ENCODE results near the gene LRRC47.

The LRRC47 gene

DNA sequence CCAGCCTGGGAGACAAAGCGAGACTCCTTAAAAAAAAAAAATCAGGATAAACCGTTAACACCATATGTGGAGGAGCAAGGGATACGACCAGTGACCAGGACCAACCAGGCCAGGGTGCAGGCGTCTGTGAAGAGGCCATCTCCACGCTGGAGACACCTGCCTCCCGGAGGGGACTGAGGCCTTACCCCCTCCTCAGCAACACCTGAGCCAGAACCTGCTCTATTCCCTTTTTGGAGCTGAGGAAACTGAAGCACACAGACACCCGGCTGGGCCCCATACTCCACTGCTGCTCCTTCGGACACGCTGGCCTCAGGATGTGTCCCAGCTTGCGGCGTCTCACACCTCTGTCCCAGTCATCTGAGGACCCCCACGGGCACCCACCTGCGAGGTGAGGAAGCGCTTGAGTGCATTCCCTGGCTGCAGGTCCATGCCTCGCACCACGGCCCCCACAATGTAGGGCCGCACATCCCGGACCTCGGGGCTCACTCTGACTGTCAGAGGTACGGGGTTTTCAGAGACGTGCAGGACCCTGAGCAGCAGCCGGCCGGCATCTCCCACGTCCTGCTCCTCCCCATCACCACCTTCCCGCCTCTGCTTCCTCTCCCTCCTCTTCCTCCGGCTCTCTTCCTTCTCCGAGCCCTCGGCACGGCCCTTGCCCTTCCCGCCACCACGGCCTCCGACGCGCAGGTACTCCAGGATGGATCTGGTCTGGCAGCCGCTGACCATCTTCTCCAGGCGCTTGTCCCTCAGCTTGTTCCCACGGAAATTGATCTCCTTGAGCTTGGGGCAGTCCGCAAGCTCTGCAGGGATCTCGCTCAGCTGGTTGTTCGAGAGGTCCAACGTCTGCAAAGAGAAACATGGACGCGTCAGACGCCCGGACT, 9.6 kb downstream of the LRRC47 start:
- DNase-seq (ENCODE audit: low read depth in 3 of 3) = no peak

DNA sequence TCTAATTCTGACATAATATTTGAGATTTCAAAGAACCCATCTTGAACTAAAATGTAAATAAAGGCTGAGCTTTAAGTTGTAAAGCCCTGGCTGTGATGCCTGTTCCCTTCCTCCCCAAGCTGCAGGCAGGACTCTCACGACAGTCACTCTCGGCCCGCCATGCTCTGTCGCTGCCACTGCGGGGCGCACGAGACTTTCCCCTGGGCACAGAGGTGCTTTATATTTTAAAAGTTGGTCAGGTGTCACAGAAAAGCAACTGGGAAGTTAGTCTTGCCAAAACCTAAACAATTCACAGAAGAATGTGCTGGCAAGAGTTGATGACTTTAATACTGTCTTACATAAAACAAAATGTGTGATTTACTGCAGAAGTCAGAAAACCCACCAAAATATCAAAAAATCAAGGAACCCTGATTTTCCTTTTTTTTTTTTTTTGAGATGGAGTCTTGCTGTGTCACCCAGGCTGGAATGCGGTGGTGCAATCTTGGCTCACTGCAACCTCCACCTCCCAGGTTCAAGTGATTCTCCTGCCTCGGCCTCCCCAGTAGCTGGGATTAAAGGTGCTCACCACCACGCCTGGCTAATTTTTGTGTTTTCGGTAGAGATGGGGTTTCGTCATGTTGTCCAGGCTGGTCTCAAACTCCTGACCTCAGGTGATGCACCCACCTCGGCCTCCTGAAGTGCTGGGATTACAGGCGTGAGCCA, 10.7 kb downstream of the LRRC47 start:
- DNase-seq (ENCODE audit: low read depth in 3 of 3) = no peak

DNA sequence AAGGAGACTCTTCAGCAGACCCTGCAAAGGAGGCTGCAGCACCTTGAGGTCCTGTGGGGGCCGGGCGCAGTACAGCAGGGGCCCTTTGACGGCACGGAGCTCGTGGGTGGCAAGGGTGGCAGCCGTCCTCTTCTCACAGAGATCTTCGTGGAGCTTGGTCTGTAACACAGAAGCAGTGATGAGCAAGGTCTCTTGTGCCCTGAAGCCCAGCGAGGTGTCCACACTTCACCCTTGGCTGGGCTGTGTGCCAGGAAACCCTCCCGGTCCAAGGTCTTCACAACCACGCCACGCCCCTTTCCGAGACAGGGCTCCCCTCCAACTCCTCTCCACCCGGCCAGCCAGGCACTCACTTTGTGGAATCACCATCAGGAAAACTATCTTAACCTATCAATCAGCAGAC, 11.3 kb downstream of the LRRC47 start:
- no peak for DNase-seq (ENCODE audit: low read depth in 3 of 3)

DNA sequence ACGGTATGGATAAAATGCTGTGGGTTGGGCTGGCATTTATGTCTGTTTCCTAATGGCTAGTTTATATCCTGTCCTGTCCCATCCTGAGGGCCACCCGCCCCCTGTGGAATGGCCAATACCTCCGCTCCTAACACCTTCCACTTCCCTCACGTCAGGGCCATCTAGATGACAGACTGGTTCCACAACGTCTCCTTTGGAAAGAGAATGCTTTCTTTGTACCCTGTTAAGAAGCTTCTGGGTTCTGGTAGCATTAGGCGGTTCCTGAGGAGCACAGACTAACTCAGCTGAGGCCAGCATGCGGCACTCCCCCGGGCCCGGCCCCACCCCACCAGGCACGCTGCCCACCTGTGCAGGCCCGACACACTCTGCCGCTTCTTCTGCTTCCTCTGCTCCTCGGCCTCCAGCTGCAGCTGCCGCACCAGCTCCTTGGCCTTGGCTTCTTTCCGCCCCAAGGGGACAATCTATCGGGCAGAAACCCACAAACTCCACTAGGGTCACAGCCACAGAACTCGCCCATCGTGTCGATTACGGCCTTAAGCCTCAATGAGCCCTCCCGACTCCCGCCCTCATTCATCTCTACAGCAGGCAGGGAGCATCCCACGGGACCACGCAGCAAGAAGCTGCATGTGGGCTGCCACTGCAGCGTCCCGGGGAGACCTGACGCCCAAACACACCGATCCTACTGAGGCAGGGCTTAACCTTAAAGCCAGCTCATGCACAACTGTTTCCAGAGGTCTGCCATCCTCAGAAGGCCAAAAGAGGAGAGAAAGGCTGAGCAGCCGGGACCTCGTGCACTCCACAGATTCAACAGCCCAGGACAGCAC, 12.4 kb downstream of the LRRC47 start:
- no peak for DNase-seq (ENCODE audit: low read depth in 3 of 3)

DNA sequence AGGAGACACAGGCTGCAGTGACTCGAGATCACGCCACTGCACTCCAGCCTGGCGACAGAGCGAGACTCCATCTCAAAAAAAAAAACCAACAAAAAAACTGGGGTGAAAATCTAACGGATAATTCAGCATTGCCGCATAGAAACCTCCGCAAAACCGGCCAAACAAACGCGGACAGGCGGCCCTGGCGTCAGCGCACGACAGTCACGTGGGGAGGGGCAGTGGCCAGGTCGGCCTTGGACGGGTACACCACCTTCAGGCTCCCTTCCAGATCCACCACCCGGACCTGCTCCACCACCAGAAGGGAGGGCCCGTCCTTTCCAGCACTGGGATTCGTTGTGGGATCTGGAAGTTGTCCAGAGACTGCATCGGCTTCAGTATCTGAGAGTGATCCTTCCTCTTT, 15.4 kb downstream of the LRRC47 start:
- no peak for DNase-seq (ENCODE audit: low read depth in 3 of 3)

DNA sequence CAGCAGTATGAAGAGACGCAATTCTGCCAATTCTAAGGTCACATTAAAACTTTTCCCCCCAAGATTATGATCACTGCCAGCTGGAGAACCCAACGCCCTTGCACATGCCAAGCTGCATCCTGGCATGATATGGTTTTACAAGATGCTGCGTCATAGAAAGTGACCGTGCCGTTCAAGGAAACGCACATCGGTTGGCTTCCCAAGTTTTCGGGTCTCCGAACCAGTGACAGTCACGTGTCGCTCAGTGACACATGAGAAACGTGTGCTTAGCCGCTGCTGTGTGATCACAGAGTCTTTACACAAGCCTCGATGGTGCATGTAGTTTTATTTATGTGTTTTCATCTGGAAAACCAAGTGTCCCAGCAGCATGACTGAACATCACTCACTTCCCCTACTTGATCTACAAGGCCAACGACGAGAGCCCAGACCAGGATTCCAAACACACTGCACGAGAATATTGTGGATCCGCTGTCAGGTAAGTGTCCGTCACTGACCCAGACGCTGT, 16.3 kb downstream of the LRRC47 start:
- DNase-seq (ENCODE audit: low read depth in 3 of 3) = no peak

DNA sequence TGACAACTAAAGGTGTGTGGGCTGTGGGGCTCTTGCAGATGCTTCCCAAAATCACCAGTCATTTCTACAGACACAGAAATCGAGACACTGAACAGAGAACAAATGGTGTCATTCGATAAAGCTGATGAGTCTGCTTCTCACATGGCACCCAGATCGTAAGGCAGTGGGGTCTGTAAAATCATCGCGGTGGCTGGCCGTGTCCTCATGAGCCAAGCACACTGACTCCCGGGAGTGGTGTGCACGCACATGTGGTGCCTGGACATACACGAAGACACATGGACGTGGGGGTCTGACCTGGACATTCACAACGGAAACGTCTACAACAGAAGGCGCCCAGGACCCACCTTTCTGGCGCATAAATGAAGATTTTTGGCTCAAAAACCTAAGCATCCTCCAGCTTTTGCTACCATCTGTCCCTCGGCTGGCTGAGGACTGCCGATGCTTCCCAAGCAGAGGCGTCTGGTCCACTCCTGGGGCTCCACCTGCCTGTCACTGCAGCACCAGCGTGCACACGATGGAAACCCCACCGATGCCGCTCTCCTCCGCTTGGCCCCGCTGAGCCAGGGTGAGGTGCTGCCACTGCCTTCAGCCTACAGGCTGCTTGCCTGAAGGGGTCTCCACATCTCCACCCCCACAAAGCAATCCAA, 16.9 kb downstream of the LRRC47 start:
- no peak for DNase-seq (ENCODE audit: low read depth in 3 of 3)

DNA sequence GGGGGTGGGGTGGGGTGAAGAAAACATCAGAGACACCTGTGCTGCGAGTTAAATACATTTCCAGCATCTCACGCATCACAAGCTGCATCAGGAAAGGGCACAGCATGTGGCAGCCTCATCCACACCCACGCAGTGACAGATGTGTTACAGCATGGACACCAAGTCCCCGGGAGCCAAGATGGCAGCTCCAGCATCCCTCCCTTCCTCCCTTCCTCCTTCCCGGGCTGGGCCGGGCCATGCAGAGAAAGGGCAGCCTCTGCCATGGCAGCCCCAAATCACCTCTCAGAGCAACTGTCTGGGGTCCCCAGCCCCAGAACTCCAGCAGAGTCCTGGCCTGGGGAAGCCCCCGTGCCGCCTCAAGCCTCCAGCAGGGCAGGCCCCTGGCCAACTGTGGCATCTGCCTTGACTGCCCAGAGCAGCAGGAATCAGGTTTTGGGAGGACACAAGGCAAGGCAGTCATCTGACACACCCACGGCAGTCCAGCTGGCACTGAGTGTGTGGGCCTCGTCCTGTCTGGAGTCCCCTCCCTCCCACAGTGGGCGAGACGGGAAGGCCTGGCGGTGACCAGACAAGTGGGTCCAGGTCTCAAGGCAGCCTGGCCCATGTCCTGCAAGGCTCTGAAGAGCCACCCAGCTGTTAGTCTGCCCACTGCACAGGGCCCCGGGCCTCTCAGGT, 17.6 kb downstream of the LRRC47 start:
- no peak for DNase-seq (ENCODE audit: low read depth in 3 of 3)

DNA sequence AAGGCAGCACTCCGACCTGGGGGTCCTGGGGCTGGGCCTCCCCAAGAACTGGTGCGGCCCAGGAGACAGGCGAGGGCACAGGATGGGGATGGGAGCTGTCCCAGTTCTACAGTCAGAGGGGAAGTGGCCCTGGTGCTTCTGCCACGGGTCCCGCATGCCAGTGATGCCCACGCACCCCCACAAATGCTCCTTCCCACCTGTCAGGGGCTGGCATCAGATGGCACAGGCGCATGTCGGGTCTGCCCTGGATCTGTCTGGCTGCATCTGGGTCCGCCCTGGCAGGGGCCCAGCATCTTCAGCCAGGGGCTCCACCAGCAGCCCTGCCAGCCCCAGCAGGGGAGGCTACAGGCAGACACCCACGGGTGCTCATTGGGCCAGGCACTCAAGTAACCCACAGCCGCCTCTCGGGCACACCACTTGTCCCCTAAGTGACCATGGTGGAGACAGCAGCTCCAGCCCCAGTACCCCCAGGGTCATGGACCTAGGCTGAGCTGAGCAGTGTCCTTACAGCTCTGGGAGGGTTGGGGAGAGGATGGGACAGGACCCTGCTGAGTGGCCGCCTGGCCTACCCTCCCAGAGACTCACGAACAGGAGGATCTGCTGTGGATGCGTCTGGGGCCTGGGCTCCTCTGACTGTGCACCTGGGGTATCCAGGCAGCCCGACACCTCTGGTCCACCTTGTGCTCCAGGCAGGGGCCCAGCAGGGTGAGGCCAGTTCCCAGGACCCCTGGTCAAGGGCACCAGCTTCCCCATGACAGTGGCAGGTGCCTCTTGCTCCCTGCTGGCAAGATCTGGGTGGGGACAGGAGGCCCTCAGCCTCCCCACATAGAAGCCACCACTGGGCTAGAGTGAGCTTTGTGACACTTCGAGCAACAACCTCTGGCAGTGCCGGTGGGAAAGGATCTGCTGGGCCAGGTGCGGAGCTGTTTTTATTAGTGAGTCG, 18.4 kb downstream of the LRRC47 start:
- no peak for DNase-seq (ENCODE audit: low read depth in 3 of 3)

DNA sequence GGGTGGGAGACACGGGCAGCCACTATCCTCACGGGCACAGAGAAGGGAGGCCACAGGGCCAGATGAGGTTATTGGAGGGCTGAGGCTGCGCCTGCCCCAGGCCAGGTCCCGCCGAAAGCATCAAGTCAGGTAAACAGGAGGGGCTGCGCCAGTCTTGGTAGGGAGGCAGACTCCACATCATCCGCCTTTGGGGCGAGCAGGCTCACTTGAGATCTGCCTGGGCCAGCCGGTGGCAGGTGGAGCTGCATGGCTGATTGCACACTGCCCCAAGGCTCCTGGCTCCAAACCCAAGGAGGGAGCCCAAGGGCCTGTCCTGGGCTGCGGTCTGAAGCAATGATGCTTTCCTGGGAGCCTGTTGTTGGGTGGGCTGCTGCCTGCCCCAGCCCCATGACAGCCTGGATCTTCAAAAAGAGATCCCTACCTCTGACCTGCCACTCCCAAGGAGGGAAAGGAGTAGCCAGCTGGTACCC, 19.2 kb downstream of the LRRC47 start:
- no peak for DNase-seq (ENCODE audit: low read depth in 3 of 3)

DNA sequence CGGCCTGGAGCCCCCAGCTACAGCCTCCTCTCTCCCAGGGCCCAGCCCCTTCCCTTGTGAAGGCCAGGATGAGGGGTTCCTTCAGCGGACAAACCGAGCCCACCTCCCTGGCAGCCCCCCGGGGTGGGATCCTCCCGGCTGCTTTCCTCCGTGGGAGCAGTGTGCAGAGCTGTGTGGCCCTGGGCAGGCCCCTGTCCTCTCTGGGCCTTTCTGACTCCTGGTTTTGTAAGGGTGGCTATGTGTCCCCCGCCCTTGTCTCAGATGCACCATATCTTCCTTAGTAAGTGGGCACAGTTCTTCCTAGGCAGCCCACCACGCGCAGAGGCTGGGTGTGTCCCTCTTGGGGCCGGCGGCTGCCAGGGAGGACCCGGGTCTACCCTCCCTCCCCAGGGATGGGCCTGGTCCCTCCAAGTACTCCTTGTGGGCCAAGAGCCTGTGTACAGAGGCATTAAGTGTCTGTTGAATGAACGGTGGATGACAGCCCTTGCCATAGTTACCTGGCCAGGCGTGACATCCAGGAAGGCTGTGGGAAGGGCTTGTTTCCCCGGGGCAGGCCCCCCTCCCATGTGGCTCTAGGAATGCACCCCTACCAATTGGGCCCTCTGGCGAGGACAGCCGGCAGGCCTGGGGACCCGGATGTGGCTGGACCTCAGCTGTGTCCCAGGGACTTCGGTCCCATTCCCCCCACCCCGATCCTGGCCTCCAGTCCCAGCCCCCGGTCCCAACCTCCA, 19.9 kb downstream of the LRRC47 start:
- no peak for DNase-seq (ENCODE audit: low read depth in 3 of 3)

DNA sequence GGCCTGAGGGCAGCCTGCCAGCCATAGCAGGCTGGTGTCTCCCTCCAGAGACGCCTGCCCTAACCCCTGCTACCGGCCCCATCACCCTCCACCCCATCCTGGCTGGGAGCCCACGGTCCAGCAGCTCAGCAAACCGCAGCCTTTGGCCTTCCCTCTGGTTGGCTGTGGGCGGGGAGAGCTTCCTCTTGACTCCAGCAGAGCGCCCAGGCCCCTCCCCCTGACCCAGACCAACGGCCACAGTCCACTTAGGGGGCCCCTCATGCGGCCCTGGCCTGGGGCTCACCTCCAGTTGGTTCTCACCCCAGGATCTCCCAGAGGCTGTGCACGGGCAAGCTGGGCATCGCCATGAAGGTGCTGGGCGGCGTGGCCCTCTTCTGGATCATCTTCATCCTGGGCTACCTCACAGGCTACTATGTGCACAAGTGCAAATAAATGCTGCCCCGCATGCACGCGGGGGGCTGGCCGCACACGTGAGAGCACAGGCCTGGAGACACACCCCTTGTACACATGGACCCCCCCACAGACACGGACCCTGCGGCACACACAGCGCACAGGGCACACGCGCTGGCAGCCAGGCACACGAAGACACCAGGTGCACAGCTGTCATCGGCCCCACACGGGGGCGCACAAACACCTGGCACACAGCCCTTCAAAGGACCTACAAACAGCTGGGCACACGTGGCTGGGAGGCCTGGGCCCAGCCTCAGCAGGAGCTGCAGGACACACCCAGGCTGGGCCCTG, 20.6 kb downstream of the LRRC47 start:
- DNase-seq (ENCODE audit: low read depth in 3 of 3) = peak in 2 of 3 experiments; percentile 28 to 35

DNA sequence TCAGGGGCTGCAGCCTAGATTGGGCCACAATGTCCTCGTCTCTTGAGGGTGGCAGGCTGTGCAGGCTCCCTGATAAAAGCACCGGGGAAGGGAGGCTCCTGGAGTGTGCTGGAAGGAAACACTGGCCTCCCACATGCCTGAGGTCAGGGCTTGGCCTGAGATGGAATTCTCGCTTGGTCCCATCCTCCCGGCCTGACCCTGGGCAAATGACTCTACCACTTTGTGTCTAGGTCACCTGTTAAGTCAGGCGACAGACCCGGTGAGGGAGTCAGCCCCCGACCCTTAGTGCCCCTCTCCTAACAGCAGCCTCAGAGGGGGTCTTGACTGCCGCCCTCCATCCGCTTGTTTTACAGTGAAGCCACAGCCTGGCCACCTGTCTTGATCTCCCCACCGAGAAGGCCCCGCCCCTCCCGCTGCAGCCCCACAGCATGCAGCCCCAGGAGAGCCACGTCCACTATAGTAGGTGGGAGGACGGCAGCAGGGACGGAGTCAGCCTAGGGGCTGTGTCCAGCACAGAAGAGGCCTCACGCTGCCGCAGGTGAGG, 21.3 kb downstream of the LRRC47 start:
- DNase-seq (ENCODE audit: low read depth in 3 of 3) = no peak

DNA sequence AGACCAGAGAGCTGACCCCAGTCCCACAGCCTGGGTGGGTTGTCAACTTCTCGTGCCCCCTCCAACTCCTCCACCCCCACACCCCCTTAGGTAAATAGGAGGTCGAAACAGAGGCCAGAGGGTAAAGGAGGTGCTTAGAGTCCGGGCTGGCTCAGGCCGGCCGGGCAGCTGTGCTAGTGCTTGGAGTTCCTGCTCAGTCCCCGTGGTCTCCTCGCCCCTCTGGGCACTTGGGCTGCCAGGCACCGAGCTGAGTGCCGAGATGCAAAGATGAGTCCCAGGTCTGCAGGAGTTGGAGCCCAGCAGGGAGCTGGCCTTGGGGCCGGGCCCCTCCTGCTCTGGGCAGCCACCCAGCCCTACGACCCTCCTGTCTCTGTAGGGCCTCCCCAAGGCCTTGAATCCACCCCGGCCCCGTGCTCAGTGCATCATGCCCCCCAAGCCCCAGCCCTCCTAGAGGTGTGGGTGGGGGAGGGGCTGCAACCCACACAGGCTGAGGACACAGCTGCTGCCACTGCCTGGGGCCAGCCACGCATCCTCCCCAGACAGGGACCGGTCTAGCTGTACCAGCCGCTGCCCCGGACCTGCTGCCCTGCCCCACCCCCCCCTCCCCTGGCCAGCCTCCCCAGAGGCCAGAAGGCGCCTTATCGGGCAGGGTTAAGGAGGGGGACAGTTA, 21.9 kb downstream of the LRRC47 start:
- DNase-seq (ENCODE audit: low read depth in 3 of 3) = no peak

DNA sequence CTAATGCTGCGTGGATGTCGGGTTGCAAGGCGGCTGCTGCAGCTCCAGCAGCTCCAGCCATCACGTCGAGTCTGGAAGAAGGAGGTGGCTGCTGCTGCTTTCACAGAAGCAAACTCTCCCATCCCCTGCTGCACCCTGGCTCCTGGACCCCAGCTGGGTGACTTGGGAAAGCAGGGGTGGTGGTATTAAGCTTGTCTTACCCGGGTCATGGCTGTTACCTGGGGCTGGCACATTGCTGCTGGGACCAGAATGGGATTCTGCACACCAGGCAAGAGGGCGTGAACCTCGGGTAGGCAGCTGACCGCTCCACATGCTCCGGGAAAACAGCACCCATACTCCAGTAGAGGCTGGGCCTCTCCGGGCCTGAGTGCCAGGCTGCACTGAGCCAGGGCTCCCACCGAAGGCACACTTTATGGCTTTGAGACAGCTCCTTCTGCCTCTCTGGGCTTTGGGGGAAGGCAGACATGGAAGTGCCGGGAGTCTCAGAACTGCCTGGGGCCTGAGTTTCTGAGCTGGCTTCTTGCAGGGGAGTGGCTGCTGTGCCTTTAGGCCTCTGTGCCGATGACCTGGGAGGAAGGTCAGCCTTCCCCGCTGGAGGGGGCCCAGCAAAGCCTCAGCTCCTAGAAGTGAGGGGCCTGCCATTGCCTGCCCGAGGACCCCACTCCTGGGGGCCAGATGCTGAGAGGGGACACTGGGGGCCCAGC, 22.6 kb downstream of the LRRC47 start:
- no peak for DNase-seq (ENCODE audit: low read depth in 3 of 3)

DNA sequence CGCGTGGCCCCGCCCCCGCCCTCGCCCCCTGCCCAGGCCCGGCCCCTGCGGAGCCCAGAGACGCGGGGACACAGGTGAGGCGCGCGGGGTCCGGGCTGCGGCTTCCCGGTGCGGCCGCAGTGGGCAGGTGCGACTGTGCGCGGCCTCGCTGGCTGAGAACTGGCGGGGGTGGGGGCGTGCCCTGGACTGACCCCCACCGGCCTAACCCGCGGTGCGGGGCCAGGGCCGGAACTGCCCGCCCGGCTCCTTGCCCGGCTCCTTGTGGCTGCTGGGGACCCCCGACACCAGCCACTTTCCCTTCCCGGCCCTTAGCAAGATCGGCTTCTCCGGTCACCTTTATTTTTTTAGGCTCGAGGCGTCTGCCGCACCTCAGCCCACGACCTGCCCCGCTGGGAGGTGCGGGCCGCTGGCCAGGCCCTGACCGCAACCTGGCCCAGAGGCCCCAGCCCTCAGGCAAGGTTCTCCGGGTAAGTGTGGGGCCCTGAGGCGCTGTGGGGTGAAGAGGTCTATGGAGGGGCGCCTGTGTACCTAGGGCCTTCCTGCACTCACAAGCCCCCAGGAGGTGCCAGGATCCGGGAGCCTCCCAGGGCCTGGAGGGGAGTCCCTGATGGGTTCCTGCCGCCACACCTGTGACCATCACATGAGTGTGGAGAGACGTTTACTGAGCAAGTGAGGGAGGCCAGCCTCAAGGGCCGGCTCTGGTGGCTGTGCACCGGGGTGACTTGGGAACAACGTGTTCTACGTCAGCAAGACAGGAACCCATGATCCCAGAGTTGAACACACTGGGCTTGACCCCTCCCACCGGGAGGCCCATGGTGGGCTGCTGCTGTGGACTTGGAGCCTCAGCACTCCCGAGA, 23.4 kb downstream of the LRRC47 start, which contains the start of gene SMIM1:
Gene SMIM1, plus strand, starts transcription at position 35 of the 857 bp plus-strand sequence. CDS start 2,625 bp downstream, outside the sequence.
- no peak for DNase-seq (ENCODE audit: low read depth in 3 of 3)
